ENCODE measurements around the gene TFF3.

The TFF3 gene

GRCh38 chr21:42315296-42315891 is at the start of gene TFF3:
Gene TFF3, minus strand, starts transcription at chr21:42315409. Its CDS starts 35 bp downstream, at chr21:42315374.
- no peak within 1 kb of the TSS for H3K4me3 ChIP-seq (replicated peaks; ENCODE audit: low read depth, low read length)
- no peak for TF ChIP-seq CTCF (IDR thresholded peaks at IDR 0.05; ENCODE audit: low read depth, low read length, missing control alignments)
- DNase-seq (ENCODE audit: extremely low read depth, low read depth), result no peak

- DNase-seq (ENCODE audit: extremely low read depth, low read depth), result no peak
- no peak overlapping the region for H3K4me3 ChIP-seq (replicated peaks; ENCODE audit: low read depth, low read length)
- no peak for TF ChIP-seq CTCF (IDR thresholded peaks at IDR 0.05; ENCODE audit: low read depth, low read length, missing control alignments)
Observed at GRCh38 chr21:42364304-42364865, 49.2 kb upstream of the TFF3 start.

DNA sequence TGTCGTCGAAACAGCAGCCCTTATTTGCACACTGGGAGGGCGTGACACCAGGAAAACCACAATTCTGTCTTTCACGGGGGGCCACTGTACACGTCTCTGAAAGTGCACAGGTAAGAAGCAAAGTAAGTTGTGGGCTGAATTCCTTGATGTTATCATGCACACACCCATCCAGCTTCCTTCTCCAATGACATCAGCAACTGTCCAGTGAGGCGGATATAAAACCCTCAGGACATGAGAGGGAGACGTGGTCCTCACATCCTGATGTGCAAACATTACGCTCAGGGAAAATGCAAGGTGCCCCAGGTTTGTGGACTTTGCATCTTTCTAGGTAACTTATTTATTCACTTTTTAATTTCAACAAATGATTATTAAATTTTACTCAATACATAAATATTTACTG is 48.1 kb upstream of the TFF3 start:
- DNase-seq (ENCODE audit: extremely low read depth, low read depth), result no peak
- H3K4me3 ChIP-seq (replicated peaks; ENCODE audit: low read depth, low read length), result no peak overlapping the region
- TF ChIP-seq CTCF (IDR thresholded peaks at IDR 0.05; ENCODE audit: low read depth, low read length, missing control alignments), result no peak

DNA sequence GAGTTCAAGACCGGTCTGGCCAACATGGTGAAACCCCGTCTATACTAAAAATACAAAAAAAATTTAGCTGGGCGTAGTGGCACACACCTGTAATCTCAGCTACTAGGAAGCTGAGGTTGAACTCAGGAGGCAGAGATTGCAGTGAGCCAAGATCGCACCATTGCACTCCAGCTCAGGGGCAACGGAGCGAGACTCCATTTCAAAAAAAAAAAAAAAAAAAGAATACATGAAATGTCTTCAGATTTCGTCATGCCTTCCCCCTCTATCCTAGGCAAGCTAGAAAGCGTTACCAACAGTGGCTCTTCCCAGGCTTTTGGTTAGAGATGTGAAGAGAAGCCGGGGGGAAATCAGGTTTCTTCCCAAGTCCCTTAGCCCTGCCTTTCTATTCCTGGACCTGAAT is 47.5 kb upstream of the TFF3 start:
- no peak overlapping the region for H3K4me3 ChIP-seq (replicated peaks; ENCODE audit: low read depth, low read length)
- DNase-seq (ENCODE audit: extremely low read depth, low read depth), result no peak
- no peak for TF ChIP-seq CTCF (IDR thresholded peaks at IDR 0.05; ENCODE audit: low read depth, low read length, missing control alignments)

GRCh38 chr21:42362198-42362597 is 47.0 kb upstream of the TFF3 start:
- TF ChIP-seq CTCF (IDR thresholded peaks at IDR 0.05; ENCODE audit: low read depth, low read length, missing control alignments), result no peak
- no peak for DNase-seq (ENCODE audit: extremely low read depth, low read depth)
- no peak overlapping the region for H3K4me3 ChIP-seq (replicated peaks; ENCODE audit: low read depth, low read length)

GRCh38 chr21:42361286-42361685 is 46.1 kb upstream of the TFF3 start:
- TF ChIP-seq CTCF (IDR thresholded peaks at IDR 0.05; ENCODE audit: low read depth, low read length, missing control alignments), result no peak
- DNase-seq (ENCODE audit: extremely low read depth, low read depth), result no peak

DNA sequence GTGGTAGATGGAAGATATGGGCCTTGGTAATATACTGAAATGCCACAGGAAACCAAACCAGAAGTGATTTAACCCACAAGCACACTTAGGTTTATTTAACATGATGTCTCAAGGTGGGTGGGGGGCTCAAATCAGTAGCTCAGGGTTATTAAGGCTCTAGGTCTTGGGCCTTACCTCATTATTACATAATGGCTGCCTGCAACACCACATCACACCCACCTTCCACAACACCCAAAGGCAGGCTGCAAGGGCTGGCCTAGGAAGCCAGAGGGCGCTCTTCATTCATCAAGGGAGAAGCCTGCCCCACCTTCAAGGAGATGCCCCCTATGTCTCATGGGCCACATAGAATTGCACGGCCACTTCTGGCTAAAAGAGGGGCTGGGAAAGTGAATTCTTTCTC is 45.1 kb upstream of the TFF3 start:
- peak; percentile 20 for TF ChIP-seq CTCF (IDR thresholded peaks at IDR 0.05; ENCODE audit: low read depth, low read length, missing control alignments)
- DNase-seq (ENCODE audit: extremely low read depth, low read depth), result no peak
- H3K4me3 ChIP-seq (replicated peaks; ENCODE audit: low read depth, low read length), result no peak overlapping the region

More at GRCh38 chr21:42361286-42361685, 46.1 kb upstream of the TFF3 start:
- H3K4me3 ChIP-seq (replicated peaks; ENCODE audit: low read depth, low read length), result no peak overlapping the region
